Astrocyte of the hippocampus (primary cell): ENCODE data around the gene FAM53A.
A peak's percentile ranks its signal among the peaks of the same experiment; 100 is the strongest.
"Not testable (repeated sequence)": the region's sequence is repeated elsewhere in the genome, so short reads cannot be mapped to it uniquely, and the experiment has no call there.

ENCODE experiments used
- DNase-seq: peaks from one replicate; pipeline ENCODE4 v3.0.0; 2011; ENCODE audit warnings: low read depth, low spot score

Gene FAM53A

GRCh38 chr4:1607436-1608195, 76.5 kb downstream of the FAM53A start:
- not testable (repeated sequence) for DNase-seq

DNA sequence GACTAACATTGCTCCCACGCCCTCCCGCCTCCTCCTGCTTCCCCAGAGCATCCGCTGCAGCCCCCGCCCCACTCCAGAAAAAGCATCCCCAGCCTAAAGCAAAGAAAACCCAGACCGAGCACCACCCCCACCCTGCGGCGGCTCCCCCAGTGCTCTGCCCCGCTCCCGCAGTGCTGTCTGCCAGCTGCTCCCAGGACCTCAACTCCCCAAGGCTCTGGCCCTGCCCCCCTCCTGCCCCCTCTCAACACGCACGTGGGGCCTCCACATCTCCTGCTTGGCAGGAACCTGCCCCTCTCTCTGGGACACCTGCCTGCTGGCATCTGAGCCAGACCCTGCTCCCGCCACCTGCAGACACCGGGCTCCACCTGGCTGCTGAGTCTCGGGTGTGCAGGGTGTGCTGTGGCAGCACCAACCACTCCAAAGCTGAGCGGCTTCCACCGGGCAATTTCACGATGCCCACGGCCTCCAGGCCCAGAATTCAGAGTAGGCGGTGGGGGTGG, 79.4 kb downstream of the FAM53A start:
- DNase-seq: no peak

GRCh38 chr4:1604181-1604705, 79.9 kb downstream of the FAM53A start:
- peak; percentile 31 for DNase-seq

DNA sequence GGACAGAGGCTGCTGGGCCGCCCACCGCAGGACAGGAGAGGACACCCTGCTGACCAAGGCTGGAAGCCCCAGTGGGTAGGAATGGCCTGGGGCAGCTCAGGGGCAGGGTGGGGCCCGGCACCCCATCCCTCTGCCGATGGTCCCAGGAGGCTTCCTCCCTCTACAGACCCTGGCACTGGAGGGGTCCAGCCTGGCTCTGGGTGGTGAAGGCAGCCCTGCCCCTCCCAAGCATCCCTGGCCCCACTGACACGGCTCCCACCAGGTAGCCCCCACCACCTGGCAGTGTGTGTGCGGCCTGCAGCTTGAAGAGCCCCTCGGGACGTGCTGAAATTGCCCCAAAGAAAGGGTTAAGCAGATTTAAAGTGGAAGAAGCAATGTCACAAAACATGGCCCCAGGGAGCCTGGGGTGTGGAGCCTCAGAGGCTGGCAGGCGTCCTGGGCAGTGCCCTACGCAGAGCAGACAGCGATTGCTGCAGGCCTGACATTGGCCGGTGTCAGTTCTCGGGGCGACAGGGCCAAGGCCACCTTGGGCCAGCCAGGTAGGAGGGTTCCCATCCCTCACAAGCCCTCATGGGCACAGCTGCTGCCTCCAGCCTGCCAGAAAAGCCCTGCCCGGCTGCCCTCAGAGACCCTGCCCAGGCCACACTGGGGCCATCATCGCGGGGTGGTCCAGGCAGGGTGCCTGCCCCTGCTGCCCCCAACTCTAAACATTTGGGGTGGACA, 80.5 kb downstream of the FAM53A start:
- DNase-seq: no peak

- no peak for DNase-seq
Measured at GRCh38 chr4:1602655-1603412, 81.3 kb downstream of the FAM53A start.

DNA sequence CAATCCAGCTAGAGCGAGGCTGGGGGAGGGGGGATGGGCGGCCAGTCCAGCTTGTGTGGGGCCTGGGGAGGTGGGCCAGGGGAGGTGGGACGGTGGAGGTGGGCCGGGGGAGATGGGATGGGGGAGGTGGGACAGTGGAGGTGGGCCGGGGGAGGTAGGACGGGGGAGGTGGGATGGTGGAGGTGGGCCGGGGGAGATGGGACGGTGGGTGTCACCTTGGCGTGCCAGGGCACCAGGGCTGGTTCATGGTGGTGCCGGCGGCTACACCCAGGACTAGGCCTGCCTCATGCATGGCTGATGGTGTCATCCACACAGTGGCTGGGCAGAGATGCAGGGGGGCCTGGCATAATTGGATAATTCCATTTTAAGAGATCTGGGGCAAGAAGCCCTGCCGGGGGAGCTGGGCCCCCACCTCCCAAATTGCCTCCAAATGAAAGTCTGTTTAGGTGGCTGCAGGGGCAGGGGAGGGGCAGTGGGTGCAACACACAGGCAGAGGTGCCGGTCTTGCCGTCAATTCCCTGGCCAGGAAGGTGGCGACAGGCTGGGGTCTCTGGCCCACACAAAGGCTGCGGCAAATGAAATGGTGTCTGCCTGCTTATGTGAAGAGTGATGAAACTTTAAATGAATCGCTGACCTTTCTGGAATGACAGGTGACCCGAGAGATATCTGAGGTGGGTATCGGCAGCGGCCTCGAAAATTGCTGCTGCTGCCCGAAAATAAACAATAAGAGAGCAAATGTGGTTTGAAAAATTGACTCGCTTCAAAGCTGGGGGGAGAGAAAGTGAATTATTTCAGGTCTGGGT, 82.1 kb downstream of the FAM53A start:
- no peak for DNase-seq

- no peak for DNase-seq
Measured at GRCh38 chr4:1601533-1601835, 82.6 kb downstream of the FAM53A start.

GRCh38 chr4:1600811-1601532, 83.1 kb downstream of the FAM53A start:
- no peak for DNase-seq

- no peak for DNase-seq
Measured at GRCh38 chr4:1600211-1600780, 83.8 kb downstream of the FAM53A start.

DNA sequence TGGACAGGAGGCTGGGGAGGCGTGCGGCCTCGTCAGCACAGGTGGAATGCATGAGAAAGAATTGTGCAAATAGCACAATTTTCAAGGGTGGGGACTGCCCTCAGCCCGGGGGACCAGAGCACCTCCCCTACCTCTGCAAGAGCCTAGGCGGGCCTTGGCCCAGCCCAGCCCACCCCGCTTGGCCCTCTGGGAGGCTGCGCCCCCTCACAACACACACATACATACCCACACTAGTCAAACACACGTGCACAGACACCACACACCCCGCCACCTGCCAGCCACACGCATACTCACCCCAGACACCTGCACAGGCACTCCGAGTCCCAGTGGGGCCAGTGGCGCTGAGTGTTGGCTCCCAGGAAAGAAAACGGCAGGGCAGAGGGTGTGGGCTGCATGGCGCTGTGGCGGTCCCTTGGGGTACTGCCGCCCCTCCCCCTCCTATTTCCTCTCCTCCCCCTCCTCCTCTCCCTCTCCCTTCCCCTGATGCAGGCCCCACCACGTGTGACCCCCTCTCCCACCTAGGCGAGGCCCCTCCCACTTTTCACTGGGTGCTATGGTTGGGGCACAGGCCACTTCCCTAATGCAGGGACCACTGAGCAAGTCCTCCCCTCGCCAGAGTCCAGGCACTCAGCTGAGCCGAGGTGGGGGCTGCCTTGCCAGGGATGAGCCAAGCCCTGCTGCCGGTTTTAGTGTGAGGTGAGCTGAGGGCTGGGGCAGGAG, 84.5 kb downstream of the FAM53A start:
- DNase-seq: no peak

DNA sequence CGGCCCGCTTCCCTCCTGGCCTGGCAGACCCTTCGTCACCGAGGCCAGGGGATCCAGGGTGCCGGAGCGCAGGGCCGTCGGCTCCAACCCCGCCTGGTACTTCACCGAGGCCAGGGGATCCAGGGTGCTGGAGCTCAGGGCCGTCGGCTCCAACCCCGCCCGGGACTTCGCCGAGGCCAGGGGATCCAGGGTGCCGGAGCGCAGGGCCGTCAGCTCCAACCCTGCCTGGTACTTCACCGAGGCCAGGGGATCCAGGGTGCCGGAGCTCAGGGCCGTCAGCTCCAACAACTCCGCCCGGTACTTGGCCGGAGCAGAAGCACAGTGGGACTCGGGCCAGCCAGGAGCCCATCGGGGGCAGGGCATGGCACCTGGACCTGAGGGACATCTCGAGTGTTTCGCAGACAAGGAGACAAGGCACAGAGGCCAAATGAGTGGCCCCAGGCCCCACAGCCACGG, 85.1 kb downstream of the FAM53A start:
- DNase-seq: no peak

DNA sequence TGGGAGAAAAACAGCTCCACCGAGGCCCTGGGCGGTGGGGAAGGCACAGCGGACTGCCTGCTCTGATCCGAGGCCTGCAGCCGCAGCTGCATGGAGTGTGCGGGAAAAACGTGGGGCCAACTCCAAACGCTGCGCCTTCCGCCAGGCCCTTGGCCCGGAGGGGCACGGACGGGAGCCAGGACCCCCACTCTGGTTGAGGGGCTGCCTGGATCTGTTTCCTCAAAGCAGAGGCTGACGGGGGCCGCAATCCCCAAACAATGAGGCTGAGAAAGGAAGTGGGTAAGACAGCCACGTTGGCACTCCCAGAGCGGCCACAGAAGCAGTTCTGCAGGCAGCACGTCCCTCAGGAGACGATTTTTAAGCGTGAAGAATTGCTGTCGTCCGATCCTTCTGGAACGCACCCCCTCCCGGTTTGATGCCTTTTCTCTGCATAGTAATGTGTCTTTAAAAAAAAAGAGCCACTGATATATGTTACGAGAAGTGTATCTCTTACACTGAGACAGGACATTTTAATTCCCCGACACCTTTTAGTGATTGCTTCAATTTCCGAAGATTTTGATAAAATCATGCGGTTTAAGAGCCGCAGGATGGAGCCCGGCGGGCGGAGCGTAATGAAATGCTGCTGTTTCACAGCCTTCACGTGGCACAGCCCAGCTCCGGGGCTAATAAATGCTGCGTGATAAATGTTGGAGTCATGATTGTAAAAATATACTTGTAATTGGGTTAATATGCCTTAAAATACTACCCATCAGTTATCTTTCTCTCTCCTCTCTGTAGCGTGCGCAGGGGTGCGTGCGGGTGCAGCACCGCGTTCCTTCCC, 85.7 kb downstream of the FAM53A start:
- no peak for DNase-seq

DNA sequence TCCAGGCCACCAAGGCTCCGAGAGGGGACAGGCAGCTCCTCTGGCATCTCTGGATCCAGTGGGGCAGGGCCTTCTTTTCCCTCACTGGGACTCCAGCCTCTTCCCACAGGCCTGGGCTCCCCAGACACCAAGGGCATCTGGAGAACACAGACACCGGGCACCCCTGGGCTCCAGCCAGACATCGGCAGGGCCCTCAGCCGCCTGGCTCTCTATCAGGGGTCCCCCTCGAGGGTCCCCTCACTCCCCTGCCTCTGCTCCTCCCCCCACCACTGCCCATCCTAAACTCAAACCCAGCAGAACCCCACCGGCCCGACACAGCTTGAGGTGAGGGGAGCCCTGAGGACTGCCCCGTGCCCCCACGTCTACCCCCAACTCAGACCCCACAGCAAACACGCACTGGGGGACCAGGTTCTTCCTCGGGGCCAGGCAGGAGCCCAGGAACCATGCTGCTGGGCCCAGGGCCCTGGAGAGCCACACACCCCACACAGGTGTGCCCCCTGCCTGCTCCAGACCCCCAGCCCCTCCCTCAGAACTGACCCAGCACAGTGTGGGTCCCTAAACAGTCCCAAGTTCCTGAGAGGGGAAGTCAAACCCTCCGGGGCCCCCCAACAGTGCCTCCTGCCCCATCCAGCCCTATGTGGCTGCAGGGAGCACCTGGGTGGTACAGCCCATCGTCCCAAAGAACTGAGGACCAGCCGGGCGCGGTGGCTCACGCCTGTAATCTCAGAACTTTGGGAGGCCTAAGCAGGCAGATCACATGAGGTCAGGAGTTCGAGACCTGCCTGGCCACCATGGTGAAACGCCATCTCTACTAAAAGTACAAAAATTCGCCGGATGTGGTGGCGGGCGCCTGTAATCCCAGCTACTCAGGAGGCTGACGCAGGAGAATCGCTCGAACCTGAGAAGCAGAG, 86.8 kb downstream of the FAM53A start:
- DNase-seq: no peak

- DNase-seq: no peak
Measured at GRCh38 chr4:1596393-1596792, 87.7 kb downstream of the FAM53A start.

GRCh38 chr4:1595789-1596325, 88.3 kb downstream of the FAM53A start:
- no peak for DNase-seq

DNA sequence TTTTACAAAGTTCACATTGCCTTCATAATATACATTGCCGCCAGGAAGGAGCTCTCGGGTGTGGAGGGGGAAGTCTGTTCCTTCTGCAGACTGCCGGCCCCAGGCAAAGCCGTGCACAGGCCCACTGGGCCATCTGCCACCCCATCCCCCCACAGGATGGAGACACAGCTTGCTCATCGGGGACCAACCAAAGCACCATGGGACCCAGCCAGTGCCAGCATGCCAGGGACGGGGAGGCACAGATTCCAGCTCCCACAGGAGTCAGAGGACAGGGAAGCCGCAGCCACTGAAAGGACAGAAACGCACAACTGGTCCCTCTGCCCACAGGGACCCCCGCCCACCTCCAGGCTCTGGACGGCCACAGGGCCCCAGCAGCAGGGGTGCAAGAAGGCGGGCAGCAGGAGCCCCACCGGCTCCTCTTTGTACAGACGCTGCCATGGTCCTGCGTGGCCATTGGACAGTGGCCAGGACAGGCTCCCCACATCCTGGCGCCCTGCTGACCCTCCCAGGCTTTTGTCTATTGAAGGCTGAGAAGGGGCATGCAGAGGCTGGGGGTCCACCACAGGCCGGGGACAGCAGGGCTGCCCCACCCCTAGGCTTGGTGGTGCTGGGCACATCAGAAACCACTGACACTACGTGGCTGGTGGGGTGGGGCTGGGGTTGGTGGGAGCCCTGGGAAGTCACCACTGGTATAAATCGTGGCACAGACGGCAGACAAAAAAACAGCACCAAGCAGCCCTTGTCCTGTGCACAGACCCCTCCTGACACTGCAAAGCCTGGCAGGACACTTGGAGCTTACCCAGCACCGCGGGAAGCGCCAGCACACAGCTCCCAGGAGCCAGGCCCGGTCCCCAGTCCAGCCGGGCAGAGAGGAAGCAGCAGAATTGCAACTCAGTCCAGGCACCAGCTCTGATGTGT, 89.0 kb downstream of the FAM53A start:
- DNase-seq: no peak
